ENCODE data around the gene TANK.

DNA sequence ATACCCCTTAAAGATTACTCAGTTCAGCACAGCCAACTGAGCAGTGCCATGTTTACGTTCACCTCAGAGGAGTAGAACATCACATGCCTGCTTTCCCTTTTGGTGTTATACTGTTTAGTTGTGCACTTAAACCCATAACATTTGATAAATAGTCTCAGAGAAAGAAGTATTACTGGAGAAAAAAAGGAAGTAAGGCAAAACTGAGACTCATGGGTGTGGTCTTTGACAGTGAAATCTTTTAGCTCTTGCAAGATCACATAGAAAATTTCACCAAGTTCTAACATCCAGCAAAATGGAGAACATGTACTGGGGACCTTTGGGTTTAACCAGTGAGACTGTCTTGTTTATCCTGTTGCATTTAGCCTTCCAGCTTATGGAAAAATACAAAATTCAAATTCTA, 5.6 kb downstream of the TANK start:
- TF ChIP-seq POLR2A (IDR thresholded peaks at IDR 0.05) (no peak), POLR2AphosphoS5 (IDR thresholded peaks at IDR 0.05) (no peak)
- TF ChIP-seq, protein P1, sequence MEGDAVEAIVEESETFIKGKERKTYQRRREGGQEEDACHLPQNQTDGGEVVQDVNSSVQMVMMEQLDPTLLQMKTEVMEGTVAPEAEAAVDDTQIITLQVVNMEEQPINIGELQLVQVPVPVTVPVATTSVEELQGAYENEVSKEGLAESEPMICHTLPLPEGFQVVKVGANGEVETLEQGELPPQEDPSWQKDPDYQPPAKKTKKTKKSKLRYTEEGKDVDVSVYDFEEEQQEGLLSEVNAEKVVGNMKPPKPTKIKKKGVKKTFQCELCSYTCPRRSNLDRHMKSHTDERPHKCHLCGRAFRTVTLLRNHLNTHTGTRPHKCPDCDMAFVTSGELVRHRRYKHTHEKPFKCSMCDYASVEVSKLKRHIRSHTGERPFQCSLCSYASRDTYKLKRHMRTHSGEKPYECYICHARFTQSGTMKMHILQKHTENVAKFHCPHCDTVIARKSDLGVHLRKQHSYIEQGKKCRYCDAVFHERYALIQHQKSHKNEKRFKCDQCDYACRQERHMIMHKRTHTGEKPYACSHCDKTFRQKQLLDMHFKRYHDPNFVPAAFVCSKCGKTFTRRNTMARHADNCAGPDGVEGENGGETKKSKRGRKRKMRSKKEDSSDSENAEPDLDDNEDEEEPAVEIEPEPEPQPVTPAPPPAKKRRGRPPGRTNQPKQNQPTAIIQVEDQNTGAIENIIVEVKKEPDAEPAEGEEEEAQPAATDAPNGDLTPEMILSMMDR (IDR thresholded peaks at IDR 0.05) = no peak

Data from stomach (tissue), 4 donors.